ENCODE results near the gene UMAD1. TPM values are rescaled to one million over a fixed set of nuclear protein-coding genes. Genes with fewer than 3 reads are reported as not detected.

Gene UMAD1
- total RNA-seq, 1 donor = 13.8 TPM

GRCh38 chr7:7870555-7870954, 230.0 kb downstream of the UMAD1 start:
- TF ChIP-seq CTCF (IDR thresholded peaks at IDR 0.05; ENCODE audit: insufficient read depth, low read depth, low read length) = no peak
- no peak for DNase-seq (ENCODE audit: low read depth)
- no peak overlapping the region for H3K4me3 ChIP-seq (ENCODE audit: low read depth, low read length)

- DNase-seq (ENCODE audit: low read depth) = no peak
- no peak overlapping the region for H3K4me3 ChIP-seq (ENCODE audit: low read depth, low read length)
- no peak for TF ChIP-seq CTCF (IDR thresholded peaks at IDR 0.05; ENCODE audit: insufficient read depth, low read depth, low read length)
Observed at GRCh38 chr7:7876419-7876818, 235.9 kb downstream of the UMAD1 start.

GRCh38 chr7:7881581-7881980, 241.0 kb downstream of the UMAD1 start:
- TF ChIP-seq CTCF (IDR thresholded peaks at IDR 0.05; ENCODE audit: insufficient read depth, low read depth, low read length) = no peak
- no peak overlapping the region for H3K4me3 ChIP-seq (ENCODE audit: low read depth, low read length)
- DNase-seq (ENCODE audit: low read depth) = no peak

- TF ChIP-seq CTCF (IDR thresholded peaks at IDR 0.05; ENCODE audit: insufficient read depth, low read depth, low read length) = no peak
- DNase-seq (ENCODE audit: low read depth) = no peak
- no peak overlapping the region for H3K4me3 ChIP-seq (ENCODE audit: low read depth, low read length)
Observed at GRCh38 chr7:7882888-7883287, 242.3 kb downstream of the UMAD1 start.

GRCh38 chr7:7883394-7883793, 242.8 kb downstream of the UMAD1 start:
- H3K4me3 ChIP-seq (ENCODE audit: low read depth, low read length) = no peak overlapping the region
- no peak for DNase-seq (ENCODE audit: low read depth)
- TF ChIP-seq CTCF (IDR thresholded peaks at IDR 0.05; ENCODE audit: insufficient read depth, low read depth, low read length) = no peak

GRCh38 chr7:7884855-7885254, 244.3 kb downstream of the UMAD1 start:
- H3K4me3 ChIP-seq (ENCODE audit: low read depth, low read length) = no peak overlapping the region
- TF ChIP-seq CTCF (IDR thresholded peaks at IDR 0.05; ENCODE audit: insufficient read depth, low read depth, low read length) = no peak
- DNase-seq (ENCODE audit: low read depth) = no peak

- H3K4me3 ChIP-seq (ENCODE audit: low read depth, low read length) = no peak overlapping the region
- no peak for TF ChIP-seq CTCF (IDR thresholded peaks at IDR 0.05; ENCODE audit: insufficient read depth, low read depth, low read length)
- no peak for DNase-seq (ENCODE audit: low read depth)
Observed at GRCh38 chr7:7889791-7890568, 249.4 kb downstream of the UMAD1 start.
